GM12865 (cell line): Measurements from ENCODE around the gene SLC6A6.
A peak's percentile ranks its signal among the peaks of the same experiment; 100 is the strongest.

Experiments used
- DNase-seq: peaks from one replicate; pipeline ENCODE4 v3.0.0; 2010; ENCODE audit warnings: low read depth
- H3K4me3 ChIP-seq: 2 replicates; pipeline ENCODE4 v1.5.1; 2011; ENCODE audit warnings: mild to moderate bottlenecking, low read depth, low read length, control low read depth
- TF ChIP-seq, protein P1 (sequence below): IDR thresholded peaks from 2 replicates; pipeline ENCODE4 v1.5.1; 2011; ENCODE audit warnings: low read length, control low read depth, low read depth, inconsistent platforms; ENCODE audit not compliant: insufficient read depth; ENCODE audit errors: missing control alignments

Gene SLC6A6

DNA sequence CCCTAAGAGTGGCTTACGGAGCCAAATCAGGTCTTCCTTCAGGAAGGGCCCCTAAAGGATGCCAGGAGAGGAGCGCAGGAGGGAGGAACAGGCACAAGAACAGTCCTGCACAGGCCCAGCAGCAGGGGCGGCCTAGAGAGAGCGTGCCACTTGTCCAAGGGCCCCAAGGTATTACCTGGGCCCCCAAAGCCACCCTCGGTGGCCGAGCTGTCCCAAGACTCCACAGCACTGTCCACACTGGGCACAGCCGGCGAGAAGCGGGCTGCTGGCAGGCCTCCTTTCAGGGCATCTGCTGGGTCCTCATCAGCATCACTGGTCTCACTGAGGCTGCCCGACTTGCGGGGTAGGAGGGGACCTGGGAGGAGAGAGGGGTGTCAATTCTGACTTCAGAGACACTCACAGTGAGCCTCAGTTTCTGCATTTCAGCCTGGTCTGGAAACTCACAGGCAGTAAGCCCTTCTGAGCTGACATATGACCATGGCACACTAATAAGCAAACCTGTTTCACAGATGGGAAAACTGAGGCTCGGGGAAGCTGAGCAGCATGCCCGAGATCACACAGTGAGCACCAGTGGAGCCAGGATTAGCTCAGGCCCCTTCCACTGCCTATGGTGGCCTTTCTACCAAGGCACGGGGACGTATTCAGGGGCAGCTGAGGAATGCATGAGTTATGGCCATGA, 104.4 kb downstream of the SLC6A6 start:
- DNase-seq: no peak
- H3K4me3 ChIP-seq: no peak overlapping the region
- TF ChIP-seq, protein P1, sequence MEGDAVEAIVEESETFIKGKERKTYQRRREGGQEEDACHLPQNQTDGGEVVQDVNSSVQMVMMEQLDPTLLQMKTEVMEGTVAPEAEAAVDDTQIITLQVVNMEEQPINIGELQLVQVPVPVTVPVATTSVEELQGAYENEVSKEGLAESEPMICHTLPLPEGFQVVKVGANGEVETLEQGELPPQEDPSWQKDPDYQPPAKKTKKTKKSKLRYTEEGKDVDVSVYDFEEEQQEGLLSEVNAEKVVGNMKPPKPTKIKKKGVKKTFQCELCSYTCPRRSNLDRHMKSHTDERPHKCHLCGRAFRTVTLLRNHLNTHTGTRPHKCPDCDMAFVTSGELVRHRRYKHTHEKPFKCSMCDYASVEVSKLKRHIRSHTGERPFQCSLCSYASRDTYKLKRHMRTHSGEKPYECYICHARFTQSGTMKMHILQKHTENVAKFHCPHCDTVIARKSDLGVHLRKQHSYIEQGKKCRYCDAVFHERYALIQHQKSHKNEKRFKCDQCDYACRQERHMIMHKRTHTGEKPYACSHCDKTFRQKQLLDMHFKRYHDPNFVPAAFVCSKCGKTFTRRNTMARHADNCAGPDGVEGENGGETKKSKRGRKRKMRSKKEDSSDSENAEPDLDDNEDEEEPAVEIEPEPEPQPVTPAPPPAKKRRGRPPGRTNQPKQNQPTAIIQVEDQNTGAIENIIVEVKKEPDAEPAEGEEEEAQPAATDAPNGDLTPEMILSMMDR: no peak

GRCh38 chr3:14507305-14507741, 104.9 kb downstream of the SLC6A6 start:
- no peak for DNase-seq
- H3K4me3 ChIP-seq: no peak overlapping the region
- TF ChIP-seq, protein P1: no peak

DNA sequence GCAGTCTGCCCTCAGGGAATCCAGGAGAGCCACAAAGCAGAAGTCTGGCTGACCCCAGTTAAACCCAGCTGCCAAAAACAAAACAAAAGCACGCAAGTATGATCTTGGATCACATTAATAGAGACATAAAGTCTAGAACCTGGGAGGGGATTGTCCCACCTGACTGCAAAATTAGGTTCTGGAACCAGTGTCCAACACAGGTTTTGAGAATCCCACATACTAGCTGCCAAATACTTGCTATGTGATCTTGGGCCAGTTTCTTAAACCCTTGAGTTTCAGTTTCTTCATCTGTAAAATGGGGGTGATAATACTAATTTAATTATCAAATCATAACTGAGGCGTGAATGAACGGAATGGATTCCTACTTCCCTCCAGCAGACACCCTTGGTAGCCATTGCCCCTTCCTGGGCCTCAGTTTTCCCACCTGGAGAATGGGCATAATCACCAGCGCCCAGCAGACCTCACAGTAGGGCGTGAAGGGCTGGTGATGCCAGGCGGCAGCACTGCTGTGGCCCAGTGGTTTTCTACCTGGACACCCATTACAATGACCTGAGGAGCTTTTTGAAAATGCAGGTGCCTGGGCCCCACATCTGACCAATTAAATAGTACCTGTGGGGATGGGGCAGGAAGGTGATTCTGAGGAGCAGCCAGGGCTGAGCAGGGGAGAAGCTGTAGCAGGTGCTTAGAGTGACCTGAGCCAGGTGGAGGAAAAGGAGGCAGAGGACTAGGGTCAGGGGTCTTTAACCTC, 105.5 kb downstream of the SLC6A6 start:
- DNase-seq: no peak
- TF ChIP-seq, protein P1: no peak
- no peak overlapping the region for H3K4me3 ChIP-seq

GRCh38 chr3:14508505-14508819, 106.1 kb downstream of the SLC6A6 start:
- DNase-seq: no peak
- TF ChIP-seq, protein P1: no peak
- H3K4me3 ChIP-seq: no peak overlapping the region

- DNase-seq: peak; percentile 61
- TF ChIP-seq, protein P1: peak; percentile 92
- no peak overlapping the region for H3K4me3 ChIP-seq
Measured at GRCh38 chr3:14508966-14509795, 106.8 kb downstream of the SLC6A6 start.

DNA sequence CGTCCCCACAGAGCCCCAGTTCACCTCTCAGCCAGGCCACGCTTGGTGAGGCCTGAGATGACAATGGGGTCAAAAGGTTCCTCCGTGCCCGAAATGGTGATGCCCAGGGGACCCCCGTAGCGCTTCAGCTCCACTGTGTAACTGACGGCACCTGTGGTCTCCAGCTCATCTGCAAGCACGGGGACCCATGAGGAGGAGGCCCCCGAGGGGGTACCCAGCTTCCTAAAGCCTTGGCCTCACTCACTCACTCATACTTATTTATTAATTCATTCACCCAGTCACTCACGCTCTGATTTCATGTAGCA, 107.3 kb downstream of the SLC6A6 start:
- TF ChIP-seq, protein P1: no peak
- DNase-seq: no peak

More for the DNA sequence above, 107.3 kb downstream of the SLC6A6 start:
- H3K4me3 ChIP-seq: no peak overlapping the region
